ENCODE results near the gene ADARB1. TPM values are rescaled to one million over a fixed set of nuclear protein-coding genes. Genes with fewer than 3 reads are reported as not detected.

Gene ADARB1
- total and polyA plus RNA-seq, 9 of the 15 experiments (the other 6 are each of a cell fraction or from before 2014, with no cell fraction given), result 6.7 to 16.0 (median 8.3) TPM

GRCh38 chr21:45082736-45083135 lies 8.4 kb downstream of the ADARB1 start:
- no peak for FAIRE-seq
- no peak overlapping the region for H3K4me2 ChIP-seq (ENCODE audit: insufficient read depth, low read length)
- CTCF ChIA-PET (ENCODE audit: low intra/inter-chr PET ratio), result no interaction called here
- H3K4me1 ChIP-seq (replicated peaks in 1 of 2; ENCODE audit: control insufficient read depth in 2 of 2, insufficient read depth in 2 of 2, low read length in 2 of 2), result peaks cover 0 to 18% of the 10 kb centered on the region in 2 experiments; a peak in 4 of 5 replicates
- no peak for DNase-seq (ENCODE audit: extremely low read depth in 1 of 4, low spot score in 3 of 4)
- TF ChIP-seq ZNF740 (CRISPR knock-in tag; IDR thresholded peaks at IDR 0.05), result peak; percentile 43; the same call in 1 of the 2 replicates
- TF ChIP-seq ZNF740 (tag; IDR thresholded peaks at IDR 0.05), result no peak
- no peak for TF ChIP-seq AFF4 (CRISPR knock-in tag; IDR thresholded peaks at IDR 0.05)
- no peak overlapping the region; a peak in 1 of 4 replicates for H3K9ac ChIP-seq (ENCODE audit: insufficient read depth in 1 of 2, low read depth in 2 of 2, low read length in 2 of 2)
- H2AFZ ChIP-seq (ENCODE audit: low read depth, low read length), result no peak overlapping the region
- no peaks in the 10 kb centered on the region for H3K9me1 ChIP-seq (ENCODE audit: control insufficient read depth, insufficient read depth, low read length)
- no peak overlapping the region for H3K4me3 ChIP-seq
- BruUV-seq (replicated peaks), result no TSS peak
- in situ Hi-C loops (cut with MboI), result no loop called here
- H3K79me2 ChIP-seq (ENCODE audit: control insufficient read depth, insufficient read depth, low read length), result no peaks in the 10 kb centered on the region
- POLR2A ChIA-PET, result interaction anchor here (0.6 kb wide), 1 partner anchor 132 kb away, joined by 4 read pairs; no protein-coding TSS in a partner anchor
- H3K27me3 ChIP-seq (ENCODE audit: control insufficient read depth in 2 of 2, insufficient read depth in 2 of 2, low read length in 2 of 2), result peaks cover 0 to 5% of the 10 kb centered on the region in 2 experiments; a peak in 1 of 5 replicates
- peaks cover 31% of the 10 kb centered on the region; the same call in 1 of the 2 replicates for H4K20me1 ChIP-seq (replicated peaks; ENCODE audit: control insufficient read depth, insufficient read depth, low read length)
- H3K36me3 ChIP-seq (ENCODE audit: control insufficient read depth, insufficient read depth, low read length), result no peaks in the 10 kb centered on the region; the same call in 2 of the 3 replicates
- intact Hi-C loops (cut with micrococcal nuclease), result no loop called here
- H3K9me3 ChIP-seq (replicated peaks; ENCODE audit: control insufficient read depth, insufficient read depth, low read depth, low read length), result no peaks in the 10 kb centered on the region
- 29% methylated on average over 4 of the region's 4 CpGs for WGBS (ENCODE audit: insufficient coverage, low coverage, missing lambda C conversion rate)
- ATAC-seq, result no peak
- no peak overlapping the region for H3K27ac ChIP-seq (ENCODE audit: extremely low read depth, low read depth, low read length)

Measured in K562 (cell line).